Duodenal mucosa (tissue), 2 donors: ENCODE data around the gene MIER2.

ENCODE experiments used
- H3K27ac ChIP-seq: one replicate; pipeline ENCODE4 v1.7.0; 2013; ENCODE audit warnings: low read depth, low read length
- H3K27me3 ChIP-seq, 2 donors: one replicate each; pipeline ENCODE4 v1.7.0; 2013; ENCODE audit warnings: low read length in 2 of 2, control low read depth in 1 of 2; ENCODE audit not compliant: insufficient read depth in 2 of 2, control insufficient read depth in 1 of 2
- H3K36me3 ChIP-seq, 2 donors: one replicate each; pipeline ENCODE4 v1.7.0; 2013; ENCODE audit warnings: low read length in 2 of 2, control low read depth in 1 of 2; ENCODE audit not compliant: insufficient read depth in 2 of 2, control insufficient read depth in 1 of 2
- H3K4me1 ChIP-seq, 2 donors: one replicate each; pipeline ENCODE4 v1.7.0; 2013; ENCODE audit warnings: low read length in 2 of 2, control low read depth in 1 of 2; ENCODE audit not compliant: insufficient read depth in 2 of 2, control insufficient read depth in 1 of 2
- H3K4me3 ChIP-seq, 2 donors: one replicate each; pipeline ENCODE4 v1.7.0; 2013; ENCODE audit warnings: low read length in 2 of 2, low read depth in 1 of 2
- H3K9ac ChIP-seq, 2 donors: one replicate each; pipeline ENCODE4 v1.7.0; 2013; ENCODE audit warnings: low read length in 2 of 2, low read depth in 1 of 2
- H3K9me3 ChIP-seq, 2 donors: one replicate each; pipeline ENCODE4 v1.7.0; 2013; ENCODE audit warnings: low read length in 2 of 2, control low read depth in 1 of 2; ENCODE audit not compliant: control insufficient read depth in 1 of 2

MIER2 gene

GRCh38 chr19:322616-323015 is 22.0 kb downstream of the MIER2 start:
- Histone ChIP-seq H3K27me3 (no peaks in the 10 kb centered on the region), H3K36me3 (peaks cover 29 to 65% of the 10 kb centered on the region in 2 donors), H3K9ac (no peak overlapping the region), H3K4me1 (no peaks in the 10 kb centered on the region), H3K27ac (no peak overlapping the region), H3K9me3 (no peaks in the 10 kb centered on the region), H3K4me3 (no peak overlapping the region)

DNA sequence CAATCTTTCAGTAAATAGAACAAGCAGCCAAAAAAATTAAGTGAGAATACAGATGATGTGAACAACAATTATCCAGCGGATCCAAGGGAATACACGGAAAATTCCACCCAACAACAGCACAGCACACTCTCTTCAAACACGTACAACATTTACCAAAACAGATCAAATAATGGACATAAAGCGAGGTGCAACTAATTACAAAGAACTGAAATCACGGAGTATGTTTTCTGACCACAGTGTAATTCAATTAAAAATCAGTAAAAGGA is 26.2 kb downstream of the MIER2 start:
- Histone ChIP-seq H3K9me3 (no peaks in the 10 kb centered on the region), H3K36me3 (peaks cover 25 to 41% of the 10 kb centered on the region in 2 donors), H3K27ac (no peak overlapping the region), H3K9ac (no peak overlapping the region), H3K4me1 (no peaks in the 10 kb centered on the region), H3K4me3 (no peak overlapping the region), H3K27me3 (no peaks in the 10 kb centered on the region)

DNA sequence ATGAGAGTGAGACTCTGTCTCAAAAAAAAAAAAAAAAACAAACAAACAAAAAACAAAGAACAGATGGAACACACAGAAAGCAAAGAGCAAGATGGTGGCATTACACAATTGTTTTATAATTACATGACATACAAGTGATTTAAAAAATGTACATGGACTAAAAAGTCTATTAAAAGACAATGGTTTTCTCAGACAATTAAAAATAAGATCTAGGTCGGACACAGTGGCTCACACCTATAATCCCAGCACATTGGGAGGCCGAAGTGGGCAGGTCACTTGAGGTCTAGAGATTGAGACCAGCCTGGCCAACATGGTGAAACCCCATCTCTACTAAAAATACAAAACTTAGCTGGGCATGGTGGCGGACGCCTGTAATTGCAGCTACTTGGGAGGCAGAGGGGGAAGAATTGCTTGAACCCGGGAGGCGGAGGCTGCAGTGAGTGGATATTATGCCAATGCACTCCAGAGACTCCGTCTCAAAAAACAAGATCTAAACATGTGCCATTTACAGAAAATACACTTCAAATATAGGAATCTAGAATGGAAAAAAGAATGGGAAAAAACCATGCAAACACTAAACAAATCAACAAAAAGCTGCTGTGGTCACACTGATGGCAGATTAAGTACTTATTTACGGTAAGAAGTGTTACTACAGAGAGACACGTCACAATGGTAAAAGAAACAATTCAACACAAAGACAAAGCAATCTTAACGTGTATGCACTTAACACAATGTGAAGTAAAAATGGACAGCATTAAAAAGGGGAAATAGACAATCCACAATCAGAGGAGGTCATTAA is 26.7 kb downstream of the MIER2 start:
- H3K27ac ChIP-seq = no peak overlapping the region
- H3K36me3 ChIP-seq = peaks cover 25 to 37% of the 10 kb centered on the region in 2 donors

GRCh38 chr19:315811-316210 is 28.8 kb downstream of the MIER2 start:
- no peaks in the 10 kb centered on the region for H3K27me3 ChIP-seq
- no peak overlapping the region for H3K9ac ChIP-seq
- no peaks in the 10 kb centered on the region for H3K4me1 ChIP-seq
- no peaks in the 10 kb centered on the region for H3K9me3 ChIP-seq
- peaks cover 23 to 36% of the 10 kb centered on the region in 2 donors for H3K36me3 ChIP-seq
- H3K27ac ChIP-seq = no peak overlapping the region
- H3K4me3 ChIP-seq = no peak overlapping the region

More for the DNA sequence above, 26.7 kb downstream of the MIER2 start:
- Histone ChIP-seq H3K4me3 (no peak overlapping the region), H3K27me3 (no peaks in the 10 kb centered on the region), H3K4me1 (no peaks in the 10 kb centered on the region), H3K9ac (no peak overlapping the region), H3K9me3 (no peaks in the 10 kb centered on the region)

GRCh38 chr19:313988-314815 is 30.4 kb downstream of the MIER2 start:
- no peak overlapping the region for H3K4me3 ChIP-seq
- H3K4me1 ChIP-seq = no peaks in the 10 kb centered on the region
- H3K9me3 ChIP-seq = no peaks in the 10 kb centered on the region
- H3K9ac ChIP-seq = no peak overlapping the region
- no peak overlapping the region for H3K27ac ChIP-seq
- H3K36me3 ChIP-seq = peaks cover 19 to 37% of the 10 kb centered on the region in 2 donors
- no peaks in the 10 kb centered on the region for H3K27me3 ChIP-seq

GRCh38 chr19:313169-313987 is 31.2 kb downstream of the MIER2 start:
- Histone ChIP-seq H3K9me3 (no peaks in the 10 kb centered on the region), H3K36me3 (peaks cover 19 to 46% of the 10 kb centered on the region in 2 donors), H3K4me3 (no peak overlapping the region), H3K27ac (peak overlapping the region; percentile 10), H3K9ac (no peak overlapping the region), H3K4me1 (no peaks in the 10 kb centered on the region), H3K27me3 (no peaks in the 10 kb centered on the region)

DNA sequence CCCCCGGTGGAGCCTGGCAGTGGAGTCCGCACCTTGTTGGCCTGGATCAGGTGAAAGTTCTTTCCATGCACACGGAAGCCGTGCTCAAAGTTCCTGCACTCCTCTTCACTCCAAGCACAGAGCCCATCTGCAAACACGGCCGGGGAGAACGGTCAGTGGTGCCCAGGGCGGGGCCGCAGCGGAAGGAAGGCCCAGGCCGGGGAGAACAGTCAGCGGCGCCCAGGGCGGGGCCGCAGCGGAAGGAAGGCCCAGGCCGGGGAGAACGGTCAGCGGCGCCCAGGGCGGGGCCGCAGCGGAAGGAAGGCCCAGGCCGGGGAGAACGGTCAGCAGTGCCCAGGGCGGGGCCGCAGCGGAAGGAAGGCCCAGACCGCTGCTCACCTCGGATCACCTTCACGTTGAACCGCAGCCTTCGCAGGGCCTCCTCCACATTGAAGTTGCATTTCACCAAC is 32.8 kb downstream of the MIER2 start:
- H3K27me3 ChIP-seq = no peaks in the 10 kb centered on the region
- no peak overlapping the region for H3K27ac ChIP-seq
- H3K9ac ChIP-seq = no peak overlapping the region
- no peak overlapping the region for H3K4me3 ChIP-seq
- H3K4me1 ChIP-seq = no peaks in the 10 kb centered on the region
- peaks cover 23 to 61% of the 10 kb centered on the region in 2 donors for H3K36me3 ChIP-seq
- H3K9me3 ChIP-seq = no peaks in the 10 kb centered on the region

DNA sequence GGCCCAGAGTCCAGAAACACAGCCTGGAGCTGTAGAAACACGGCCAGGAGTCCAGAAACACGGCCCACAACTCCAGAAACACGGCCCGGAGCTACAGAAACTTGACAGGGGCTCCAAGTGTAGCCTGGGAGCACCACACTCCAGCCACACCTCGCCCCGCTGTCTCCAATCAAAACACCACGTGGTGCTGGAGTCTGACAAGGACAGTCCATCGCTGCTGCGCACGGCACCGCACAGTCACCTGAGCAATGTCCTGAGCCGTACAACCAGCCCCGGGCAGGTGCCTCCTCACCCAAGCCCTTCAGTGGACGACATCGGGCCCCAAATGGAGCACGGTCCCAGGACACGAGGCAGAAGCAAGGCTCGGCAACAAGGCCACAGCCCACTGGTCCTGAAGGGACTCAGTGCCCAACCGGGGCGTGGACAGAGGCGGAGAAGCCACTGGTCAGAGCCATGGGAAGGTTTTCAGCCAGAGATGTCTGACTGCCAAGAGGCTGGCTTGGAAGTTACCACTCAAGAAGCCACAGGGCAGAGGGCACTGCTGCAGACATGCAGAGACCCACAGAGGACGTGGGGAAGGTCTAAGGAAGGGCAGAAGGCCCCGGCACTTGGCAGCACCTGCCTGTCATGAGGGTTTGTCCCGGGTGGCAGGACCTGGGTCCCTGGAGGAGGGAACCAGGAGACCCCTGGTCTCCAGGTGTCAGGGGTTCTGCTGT is 33.7 kb downstream of the MIER2 start:
- Histone ChIP-seq H3K9me3 (no peaks in the 10 kb centered on the region), H3K36me3 (peaks cover 21 to 65% of the 10 kb centered on the region in 2 donors), H3K4me1 (no peaks in the 10 kb centered on the region), H3K27ac (peak overlapping the region; percentile 31), H3K27me3 (no peaks in the 10 kb centered on the region), H3K9ac (no peak overlapping the region), H3K4me3 (no peak overlapping the region)

DNA sequence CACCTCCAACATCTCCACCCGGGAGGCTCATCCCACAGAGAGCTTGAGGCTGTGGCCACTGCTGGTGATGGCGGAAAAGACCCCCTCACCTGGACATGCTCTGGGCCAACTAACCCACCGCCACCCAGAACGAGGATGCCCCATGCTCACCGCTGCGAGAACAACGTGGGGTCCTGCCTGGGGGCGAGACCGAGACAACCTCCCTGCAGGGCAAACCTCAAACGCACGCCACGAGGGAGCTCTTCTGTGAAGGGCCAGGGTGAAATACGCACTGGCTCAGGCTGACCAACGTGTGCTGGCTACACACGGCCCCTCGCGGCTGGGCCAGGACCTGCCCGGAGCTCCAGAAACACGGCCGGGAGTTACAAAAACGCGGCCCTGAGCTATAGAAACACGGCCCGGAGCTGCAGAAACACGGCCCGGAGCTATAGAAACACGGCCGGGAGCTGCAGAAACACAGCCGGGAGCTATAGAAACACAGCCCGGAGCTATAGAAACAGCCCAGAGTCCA is 34.4 kb downstream of the MIER2 start:
- H3K9me3 ChIP-seq = no peaks in the 10 kb centered on the region
- H3K9ac ChIP-seq = no peak overlapping the region
- no peak overlapping the region for H3K4me3 ChIP-seq
- H3K4me1 ChIP-seq = no peaks in the 10 kb centered on the region
- no peaks in the 10 kb centered on the region for H3K27me3 ChIP-seq
- H3K27ac ChIP-seq = no peak overlapping the region
- H3K36me3 ChIP-seq = peaks cover 17 to 68% of the 10 kb centered on the region in 2 donors
